Body of pancreas (tissue), 4 donors: ENCODE data around the gene LRRC28.

Source experiments
- CTCF ChIP-seq, 7 experiments: fragments of 450-650 bp in 4 of 7; fragments of 200-600 bp in 3 of 7; sonication (generic) in 3 of 7; IDR thresholded peaks; one replicate each; pipeline ENCODE4 v1.5.1; 2016 to 2019; ENCODE audit warnings: antibody characterized with exemption in 7 of 7
- POLR2A ChIP-seq, 3 donors: fragments of 450-650 bp; IDR thresholded peaks; one replicate each; pipeline ENCODE4 v1.6.1; 2016; ENCODE audit warnings: antibody characterized with exemption in 3 of 3, mild to moderate bottlenecking in 2 of 3

- TF ChIP-seq CTCF (IDR thresholded peaks at IDR 0.05) = no peak
- TF ChIP-seq POLR2A (IDR thresholded peaks at IDR 0.05) = no peak
Observed at GRCh38 chr15:99429681-99430081, 178.4 kb downstream of the LRRC28 start.
